Osteoblast (primary cell): ENCODE measurements around the gene KIF26B. TPM values are rescaled to one million over a fixed set of nuclear protein-coding genes. Genes with fewer than 3 reads are reported as not detected.

ENCODE experiments used
- DNase-seq: peaks from one replicate; pipeline ENCODE4 v3.0.0; 2011; ENCODE audit warnings: low spot score, mixed read lengths; ENCODE audit not compliant: insufficient read length; ENCODE audit errors: missing footprints
- H2AFZ ChIP-seq: 2 replicates; pipeline ENCODE4 v1.6.0; 2011; ENCODE audit warnings: mild to moderate bottlenecking, low read length
- H3K27ac ChIP-seq: 2 replicates; pipeline ENCODE4 v1.5.1; 2011; ENCODE audit warnings: mild to moderate bottlenecking, low read depth, low read length, moderate library complexity
- H3K27me3 ChIP-seq: 2 replicates; pipeline ENCODE4 v1.6.0; 2012; ENCODE audit warnings: mild to moderate bottlenecking, control low read depth, inconsistent platforms, low read length, moderate library complexity; ENCODE audit not compliant: insufficient read depth
- H3K36me3 ChIP-seq: 2 replicates; pipeline ENCODE4 v1.5.1; 2011; ENCODE audit warnings: mild to moderate bottlenecking, low read length, control low read depth, moderate library complexity; ENCODE audit not compliant: insufficient read depth
- H3K4me1 ChIP-seq: 2 replicates; pipeline ENCODE4 v1.5.1; 2011; ENCODE audit warnings: mild to moderate bottlenecking, low read length, control low read depth, moderate library complexity; ENCODE audit not compliant: insufficient read depth
- H3K4me2 ChIP-seq: 2 replicates; pipeline ENCODE4 v1.6.0; 2011; ENCODE audit warnings: mild to moderate bottlenecking, low read length; ENCODE audit not compliant: insufficient read depth
- H3K4me3 ChIP-seq: fragments of 200-600 bp; sonication (generic); 3 replicates; pipeline ENCODE4 v1.5.1; 2012; ENCODE audit warnings: mild to moderate bottlenecking, low read length, inconsistent platforms; ENCODE audit not compliant: insufficient read depth
- H3K79me2 ChIP-seq: 2 replicates; pipeline ENCODE4 v1.6.0; 2012; ENCODE audit warnings: mild to moderate bottlenecking, low read length, control low read depth, inconsistent platforms; ENCODE audit not compliant: insufficient read depth
- H3K9me3 ChIP-seq: 2 replicates; pipeline ENCODE4 v1.5.1; 2011; ENCODE audit warnings: low read depth, low read length, control low read depth
- H4K20me1 ChIP-seq: 2 replicates; pipeline ENCODE4 v1.6.0; 2012; ENCODE audit warnings: mild to moderate bottlenecking, low read length, control low read depth; ENCODE audit not compliant: insufficient read depth
- total RNA-seq: library from RNA; depleted of rRNA; stranded (reverse); fragments of >200 nt; gene quantifications from 2 replicates; pipeline ENCODE4 v1.2.3, GENCODE V29; 2012
- TF ChIP-seq, protein P1 (sequence below): IDR thresholded peaks from 2 replicates; pipeline ENCODE4 v1.5.1; 2011; ENCODE audit warnings: mild to moderate bottlenecking, low read depth, low read length, moderate library complexity; ENCODE audit errors: extremely low read depth

KIF26B gene
- total RNA-seq, 1 donor: 22.1 TPM

DNA sequence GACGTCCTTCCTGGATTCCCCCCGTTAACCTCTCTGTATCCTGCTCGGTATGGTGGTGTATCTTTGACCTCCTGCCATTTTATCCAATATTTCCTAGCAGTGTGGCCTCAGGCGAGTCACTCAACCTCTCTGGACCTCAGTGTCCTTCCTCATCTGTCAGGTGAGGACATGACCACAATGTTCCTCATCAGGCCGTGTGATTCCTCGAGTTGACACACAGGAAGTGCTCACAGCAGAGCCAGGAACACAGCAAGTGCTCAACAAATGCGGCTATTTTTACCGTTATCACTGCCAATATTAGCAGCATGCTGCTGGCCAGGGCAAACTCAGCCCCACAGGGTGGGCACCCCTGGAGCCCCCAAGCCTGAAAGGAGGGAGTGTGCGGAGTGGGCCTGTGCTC is 450.2 kb downstream of the KIF26B start:
- no peaks in the 10 kb centered on the region for H3K9me3 ChIP-seq
- TF ChIP-seq, protein P1, sequence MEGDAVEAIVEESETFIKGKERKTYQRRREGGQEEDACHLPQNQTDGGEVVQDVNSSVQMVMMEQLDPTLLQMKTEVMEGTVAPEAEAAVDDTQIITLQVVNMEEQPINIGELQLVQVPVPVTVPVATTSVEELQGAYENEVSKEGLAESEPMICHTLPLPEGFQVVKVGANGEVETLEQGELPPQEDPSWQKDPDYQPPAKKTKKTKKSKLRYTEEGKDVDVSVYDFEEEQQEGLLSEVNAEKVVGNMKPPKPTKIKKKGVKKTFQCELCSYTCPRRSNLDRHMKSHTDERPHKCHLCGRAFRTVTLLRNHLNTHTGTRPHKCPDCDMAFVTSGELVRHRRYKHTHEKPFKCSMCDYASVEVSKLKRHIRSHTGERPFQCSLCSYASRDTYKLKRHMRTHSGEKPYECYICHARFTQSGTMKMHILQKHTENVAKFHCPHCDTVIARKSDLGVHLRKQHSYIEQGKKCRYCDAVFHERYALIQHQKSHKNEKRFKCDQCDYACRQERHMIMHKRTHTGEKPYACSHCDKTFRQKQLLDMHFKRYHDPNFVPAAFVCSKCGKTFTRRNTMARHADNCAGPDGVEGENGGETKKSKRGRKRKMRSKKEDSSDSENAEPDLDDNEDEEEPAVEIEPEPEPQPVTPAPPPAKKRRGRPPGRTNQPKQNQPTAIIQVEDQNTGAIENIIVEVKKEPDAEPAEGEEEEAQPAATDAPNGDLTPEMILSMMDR: no peak
- peaks cover 8% of the 10 kb centered on the region for H3K4me1 ChIP-seq
- H3K27ac ChIP-seq: no peak overlapping the region
- H4K20me1 ChIP-seq: no peaks in the 10 kb centered on the region
- H3K36me3 ChIP-seq: no peaks in the 10 kb centered on the region
- no peak overlapping the region for H3K4me3 ChIP-seq
- H3K27me3 ChIP-seq: no peaks in the 10 kb centered on the region
- DNase-seq: no peak
- no peak overlapping the region for H2AFZ ChIP-seq
- no peaks in the 10 kb centered on the region for H3K79me2 ChIP-seq
- H3K4me2 ChIP-seq: peak overlapping the region; percentile 61

DNA sequence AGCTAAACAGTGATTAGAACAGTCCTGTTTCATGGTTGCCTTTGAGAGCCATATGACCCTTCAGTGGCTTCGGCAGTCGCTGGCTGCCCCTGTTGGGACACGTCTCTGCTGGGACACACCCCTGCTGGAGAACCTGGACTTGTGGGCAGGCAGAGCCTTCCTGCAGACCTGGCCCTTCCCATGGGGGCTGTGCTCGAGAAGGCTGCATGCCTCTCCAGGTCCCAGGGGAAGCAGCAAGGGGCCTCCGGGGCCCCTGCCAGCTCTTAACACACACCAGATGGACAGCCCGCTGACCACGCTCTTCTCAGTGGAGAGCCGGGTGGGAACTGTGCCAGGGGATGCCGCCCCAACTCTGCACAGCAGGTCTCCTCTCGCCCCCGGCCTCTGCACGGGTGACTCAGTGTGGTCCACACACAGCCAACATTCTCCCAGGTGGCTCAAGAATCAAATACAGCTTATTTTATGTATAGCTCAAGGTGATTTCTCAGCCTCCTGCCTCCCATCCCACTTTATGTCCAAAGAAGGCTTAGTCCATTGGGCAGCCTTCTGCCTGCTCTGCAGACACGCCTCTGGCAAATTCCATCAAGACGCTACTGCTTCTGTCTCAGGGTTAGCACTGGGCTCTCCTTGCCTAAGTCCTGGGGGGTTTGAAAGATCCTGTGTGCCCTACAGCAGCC is 450.8 kb downstream of the KIF26B start:
- no peaks in the 10 kb centered on the region for H3K9me3 ChIP-seq
- H3K4me1 ChIP-seq: peaks cover 8% of the 10 kb centered on the region
- peak overlapping the region; percentile 25 for H3K4me3 ChIP-seq
- H4K20me1 ChIP-seq: no peaks in the 10 kb centered on the region
- peak overlapping the region; percentile 61 for H3K4me2 ChIP-seq
- no peak overlapping the region for H2AFZ ChIP-seq
- H3K36me3 ChIP-seq: no peaks in the 10 kb centered on the region
- H3K79me2 ChIP-seq: no peaks in the 10 kb centered on the region
- no peak overlapping the region for H3K27ac ChIP-seq
- H3K27me3 ChIP-seq: no peaks in the 10 kb centered on the region
- DNase-seq: no peak
- TF ChIP-seq, protein P1: no peak

GRCh38 chr1:245606157-245606725 is 451.5 kb downstream of the KIF26B start:
- Histone ChIP-seq H3K36me3 (no peaks in the 10 kb centered on the region), H3K79me2 (no peaks in the 10 kb centered on the region), H3K9me3 (no peaks in the 10 kb centered on the region)

GRCh38 chr1:245608271-245608670 is 453.5 kb downstream of the KIF26B start:
- no peaks in the 10 kb centered on the region for H4K20me1 ChIP-seq
- TF ChIP-seq, protein P1: no peak
- H3K4me3 ChIP-seq: no peak overlapping the region
- H3K79me2 ChIP-seq: no peaks in the 10 kb centered on the region
- DNase-seq: no peak
- peaks cover 8% of the 10 kb centered on the region for H3K4me1 ChIP-seq
- H3K36me3 ChIP-seq: no peaks in the 10 kb centered on the region
- no peak overlapping the region for H3K4me2 ChIP-seq
- no peak overlapping the region for H2AFZ ChIP-seq
- no peaks in the 10 kb centered on the region for H3K27me3 ChIP-seq
- H3K27ac ChIP-seq: no peak overlapping the region
- no peaks in the 10 kb centered on the region for H3K9me3 ChIP-seq

More at GRCh38 chr1:245606157-245606725, 451.5 kb downstream of the KIF26B start:
- TF ChIP-seq, protein P1: no peak
- Histone ChIP-seq H2AFZ (no peak overlapping the region), H3K4me2 (no peak overlapping the region), H3K27me3 (no peaks in the 10 kb centered on the region), H3K4me1 (peaks cover 8% of the 10 kb centered on the region), H4K20me1 (no peaks in the 10 kb centered on the region), H3K4me3 (no peak overlapping the region), H3K27ac (no peak overlapping the region)
- no peak for DNase-seq
